Neutrophil (primary cell): ENCODE data around the gene RAB15.

Experiments used
- H3K27ac ChIP-seq: fragments of 200-600 bp; sonication (generic); 2 replicates; pipeline ENCODE4 v1.5.1; 2016; ENCODE audit warnings: mild to moderate bottlenecking, moderate library complexity
- H3K27me3 ChIP-seq: fragments of 200-600 bp; sonication (generic); 2 replicates; pipeline ENCODE4 v1.6.0; 2016; ENCODE audit warnings: mild to moderate bottlenecking
- H3K36me3 ChIP-seq: fragments of 200-600 bp; sonication (generic); 2 replicates; pipeline ENCODE4 v1.5.1; 2017
- H3K4me1 ChIP-seq, 2 experiments: fragments of 200-600 bp in 1 of 2; sonication (generic) in 1 of 2; 1 replicate in 1 of 2; 2 replicates in 1 of 2; pipeline versions ENCODE4 v1.5.1 to v1.6.1; 2013 to 2016; ENCODE audit warnings: low read depth in 1 of 2, low read length in 1 of 2, mild to moderate bottlenecking in 1 of 2, moderate library complexity in 1 of 2; ENCODE audit not compliant: control insufficient read depth in 1 of 2, insufficient read depth in 1 of 2
- H3K4me3 ChIP-seq, 2 experiments: fragments of 200-600 bp in 1 of 2; sonication (generic) in 1 of 2; 1 replicate in 1 of 2; 2 replicates in 1 of 2; pipeline ENCODE4 v1.5.1; 2013 to 2016; ENCODE audit warnings: low read depth in 1 of 2, low read length in 1 of 2, mild to moderate bottlenecking in 1 of 2, moderate library complexity in 1 of 2
- H3K9me3 ChIP-seq: fragments of 200-600 bp; sonication (generic); 2 replicates; pipeline ENCODE4 v1.5.1; 2016
- CTCF ChIP-seq: fragments of 200-600 bp; sonication (generic); IDR thresholded peaks from 2 replicates; pipeline ENCODE4 v1.5.1; 2016; ENCODE audit warnings: antibody characterized with exemption

RAB15 gene

GRCh38 chr14:64942531-64943111 lies 29.5 kb downstream of the RAB15 start, which contains the start of gene GPX2:
Gene GPX2, minus strand, starts transcription at chr14:64942745. Its CDS starts 19 bp downstream, at chr14:64942726.
- no peak for TF ChIP-seq CTCF
- Histone ChIP-seq H3K4me3 (no peak within 1 kb of the TSS), H3K27ac (peak within 1 kb of the TSS; percentile 58), H3K27me3 (no peaks in the 10 kb centered on the region), H3K4me1 (peaks cover 30 to 51% of the 10 kb centered on the region in 2 experiments), H3K36me3 (peaks cover 43% of the 10 kb centered on the region), H3K9me3 (no peaks in the 10 kb centered on the region)

GRCh38 chr14:64940336-64940910 lies 31.7 kb downstream of the RAB15 start:
- H3K27me3 ChIP-seq: no peaks in the 10 kb centered on the region
- peaks cover 53% of the 10 kb centered on the region for H3K36me3 ChIP-seq
- no peak for TF ChIP-seq CTCF
- no peak overlapping the region for H3K4me3 ChIP-seq
- no peaks in the 10 kb centered on the region for H3K9me3 ChIP-seq
- no peak overlapping the region for H3K27ac ChIP-seq
- H3K4me1 ChIP-seq: peaks cover 12 to 29% of the 10 kb centered on the region in 2 experiments

GRCh38 chr14:64939817-64940190 lies 32.3 kb downstream of the RAB15 start:
- H3K36me3 ChIP-seq: peaks cover 56% of the 10 kb centered on the region
- TF ChIP-seq CTCF: no peak
- no peaks in the 10 kb centered on the region for H3K9me3 ChIP-seq
- no peaks in the 10 kb centered on the region for H3K27me3 ChIP-seq
- peaks cover 12 to 28% of the 10 kb centered on the region in 2 experiments for H3K4me1 ChIP-seq
- no peak overlapping the region for H3K4me3 ChIP-seq
- H3K27ac ChIP-seq: no peak overlapping the region

- H3K4me1 ChIP-seq: peaks cover 11 to 23% of the 10 kb centered on the region in 2 experiments
- H3K27me3 ChIP-seq: no peaks in the 10 kb centered on the region
- no peak overlapping the region for H3K27ac ChIP-seq
- H3K36me3 ChIP-seq: peaks cover 62% of the 10 kb centered on the region
- no peaks in the 10 kb centered on the region for H3K9me3 ChIP-seq
- no peak overlapping the region for H3K4me3 ChIP-seq
- no peak for TF ChIP-seq CTCF
These were observed 32.9 kb downstream of the RAB15 start for GRCh38 chr14:64938972-64939816.

- Histone ChIP-seq H3K27ac (no peak overlapping the region), H3K4me1 (peaks cover 0 to 10% of the 10 kb centered on the region in 2 experiments), H3K9me3 (no peaks in the 10 kb centered on the region), H3K27me3 (no peaks in the 10 kb centered on the region), H3K36me3 (peaks cover 76% of the 10 kb centered on the region), H3K4me3 (no peak overlapping the region)
- TF ChIP-seq CTCF: no peak
These were observed 34.3 kb downstream of the RAB15 start for GRCh38 chr14:64937821-64938193.
